ENCODE measurements around the gene NPHP3.
A peak's percentile ranks its signal among the peaks of the same experiment; 100 is the strongest.

NPHP3 gene

GRCh38 chr3:132690040-132690439, 32.2 kb downstream of the NPHP3 start:
- DNase-seq (ENCODE audit: low spot score): no peak

- DNase-seq (ENCODE audit: low spot score): no peak
These were observed 40.0 kb downstream of the NPHP3 start for GRCh38 chr3:132682201-132682600.

- no peak for DNase-seq (ENCODE audit: low spot score)
These were observed 40.8 kb downstream of the NPHP3 start for GRCh38 chr3:132681421-132681820.

GRCh38 chr3:132679911-132680310, 42.3 kb downstream of the NPHP3 start:
- no peak for DNase-seq (ENCODE audit: low spot score)

GRCh38 chr3:132675408-132675807, 46.8 kb downstream of the NPHP3 start:
- DNase-seq (ENCODE audit: low spot score): no peak

GRCh38 chr3:132669256-132669777, 52.9 kb downstream of the NPHP3 start:
- no peak for DNase-seq (ENCODE audit: low spot score)

GRCh38 chr3:132665230-132665745, 56.9 kb downstream of the NPHP3 start:
- DNase-seq (ENCODE audit: low spot score): no peak

GRCh38 chr3:132662212-132662611, 60.0 kb downstream of the NPHP3 start:
- no peak for DNase-seq (ENCODE audit: low spot score)

GRCh38 chr3:132661101-132661500, 61.1 kb downstream of the NPHP3 start:
- no peak for DNase-seq (ENCODE audit: low spot score)

GRCh38 chr3:132660811-132661070, 61.5 kb downstream of the NPHP3 start:
- DNase-seq (ENCODE audit: low spot score): no peak

- DNase-seq (ENCODE audit: low spot score): peak; percentile 61
These were observed 62.0 kb downstream of the NPHP3 start, which contains the start of gene UBA5 for GRCh38 chr3:132660052-132660810. Gene UBA5, plus strand, starts transcription at chr3:132660329. Its CDS starts 209 bp downstream, at chr3:132660538.

- DNase-seq (ENCODE audit: low spot score): peak; percentile 11
These were observed 62.7 kb downstream of the NPHP3 start, which contains the start of gene ACAD11 for GRCh38 chr3:132659365-132660051. Gene ACAD11, minus strand, starts transcription at chr3:132659809. Its CDS starts 58 bp downstream, at chr3:132659751.

- no peak for DNase-seq (ENCODE audit: low spot score)
These were observed 63.2 kb downstream of the NPHP3 start for GRCh38 chr3:132659000-132659364.

- no peak for DNase-seq (ENCODE audit: low spot score)
These were observed 64.1 kb downstream of the NPHP3 start for GRCh38 chr3:132657869-132658747.

GRCh38 chr3:132655471-132655870, 66.7 kb downstream of the NPHP3 start:
- no peak for DNase-seq (ENCODE audit: low spot score)

GRCh38 chr3:132654721-132655120, 67.5 kb downstream of the NPHP3 start:
- DNase-seq (ENCODE audit: low spot score): no peak

- no peak for DNase-seq (ENCODE audit: low spot score)
These were observed 68.0 kb downstream of the NPHP3 start for GRCh38 chr3:132654190-132654589.

- DNase-seq (ENCODE audit: low spot score): no peak
These were observed 69.5 kb downstream of the NPHP3 start for GRCh38 chr3:132652640-132653270.

GRCh38 chr3:132650153-132650552, 72.1 kb downstream of the NPHP3 start:
- DNase-seq (ENCODE audit: low spot score): no peak

GRCh38 chr3:132645058-132645457, 77.2 kb downstream of the NPHP3 start:
- DNase-seq (ENCODE audit: low spot score): no peak

- DNase-seq (ENCODE audit: low spot score): no peak
These were observed 78.8 kb downstream of the NPHP3 start for GRCh38 chr3:132643366-132643765.

- no peak for DNase-seq (ENCODE audit: low spot score)
These were observed 79.7 kb downstream of the NPHP3 start for GRCh38 chr3:132642539-132642847.
